DMS 273 treated with DMSO at 0.1 percent for 48 hours (cell line): ENCODE results near the gene COTL1.

Experiments used
- DNase-seq: peaks from one replicate; lab custom pipeline; 2025; lab: John Stamatoyannopoulos, UW

Gene COTL1

DNA sequence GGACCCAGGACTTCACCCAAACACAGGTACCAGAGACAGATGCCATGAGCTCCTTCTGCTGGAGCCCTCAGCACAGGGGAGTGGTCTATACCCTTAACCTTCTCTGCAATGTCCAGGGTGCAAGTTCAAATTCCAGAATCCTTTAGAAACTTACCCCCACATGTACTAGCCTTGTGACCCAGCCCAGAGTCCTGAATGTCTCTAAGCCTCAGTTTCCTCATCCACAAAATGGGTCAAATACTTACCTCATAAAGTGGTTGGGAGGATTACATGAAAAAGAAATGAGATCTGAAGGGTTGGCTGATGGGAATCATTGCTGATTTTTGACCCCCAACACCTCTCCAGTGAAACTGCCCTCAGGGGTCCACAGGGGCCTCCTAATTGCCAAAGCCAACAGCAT is 21.7 kb downstream of the COTL1 start:
- no peak for DNase-seq

DNA sequence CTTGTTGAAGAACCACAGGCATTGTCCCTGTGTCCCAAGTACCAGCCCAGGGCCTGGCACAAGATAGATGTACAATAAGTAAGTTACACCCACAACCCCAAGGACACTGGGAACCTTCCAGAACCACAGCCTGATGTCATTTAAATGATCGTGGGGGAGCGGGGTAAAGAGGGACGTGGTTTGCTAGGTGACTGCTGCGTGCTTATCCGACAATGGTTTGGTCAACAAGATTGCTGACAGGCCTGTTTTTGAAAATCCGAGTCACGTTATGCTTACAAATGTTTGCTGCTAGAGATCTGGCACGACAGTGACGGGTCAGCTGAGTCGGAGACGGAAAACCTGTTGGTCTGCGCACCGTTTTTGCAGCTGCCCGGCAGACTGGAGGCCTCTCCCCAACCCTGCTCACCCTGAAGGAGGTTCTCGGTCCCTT is 22.8 kb downstream of the COTL1 start:
- no peak for DNase-seq

DNA sequence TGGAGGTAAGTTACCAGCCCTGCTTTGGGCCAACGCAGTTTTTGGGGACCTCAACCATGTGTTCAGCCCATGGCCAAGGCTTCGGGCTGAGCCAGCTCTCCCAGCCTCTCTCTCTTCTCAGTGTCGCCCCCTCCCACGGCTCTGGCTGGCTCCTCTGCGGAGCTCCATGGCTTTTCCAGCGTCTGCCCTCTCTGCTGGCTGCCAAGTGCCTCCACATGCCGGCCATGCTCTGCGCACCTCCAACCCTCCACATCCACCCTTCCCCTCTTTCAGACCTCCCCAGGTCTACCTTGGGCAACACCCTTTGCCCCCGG is 23.2 kb downstream of the COTL1 start:
- no peak for DNase-seq

DNA sequence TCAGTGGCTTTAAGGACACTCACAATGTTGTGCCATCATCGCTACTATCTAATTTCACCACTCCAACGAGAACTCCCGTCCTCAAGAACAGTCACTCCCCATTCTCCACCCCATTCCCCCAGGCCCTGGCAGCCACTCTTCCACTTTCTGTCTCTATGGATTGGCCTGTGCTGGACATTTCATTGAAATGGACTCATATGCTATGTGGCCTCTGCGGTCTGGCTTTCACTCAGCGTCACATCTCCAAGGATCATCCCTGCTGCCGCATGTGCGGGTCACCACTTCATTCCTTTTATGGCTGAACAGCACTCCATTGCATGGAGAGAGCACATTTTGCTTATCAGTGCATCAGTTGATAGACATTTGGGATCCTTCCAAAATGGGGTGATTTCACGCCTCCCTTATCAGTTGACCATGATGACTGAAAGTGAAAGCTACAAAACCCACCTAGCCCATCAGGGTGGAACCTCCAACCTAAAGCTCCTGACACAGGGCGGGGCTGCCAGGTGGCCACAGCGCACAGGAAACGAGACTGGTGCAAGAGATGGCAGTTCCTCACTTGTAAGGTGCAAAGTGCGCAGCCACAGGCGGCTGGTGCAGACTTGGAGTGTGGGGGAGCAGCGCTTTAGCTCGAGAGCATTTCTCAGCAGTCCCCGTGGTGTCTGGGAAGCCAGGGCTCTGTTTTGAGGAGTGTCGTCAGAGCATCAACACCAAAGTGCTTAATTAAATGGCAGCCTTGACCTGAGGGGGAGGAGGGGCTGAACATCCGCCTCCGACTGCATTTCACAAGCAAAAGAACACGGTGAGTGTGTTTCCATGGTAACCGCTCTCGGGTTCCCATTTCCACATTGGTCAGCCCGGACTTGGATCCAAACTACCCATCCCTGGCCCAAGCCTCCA is 23.8 kb downstream of the COTL1 start:
- no peak for DNase-seq

DNA sequence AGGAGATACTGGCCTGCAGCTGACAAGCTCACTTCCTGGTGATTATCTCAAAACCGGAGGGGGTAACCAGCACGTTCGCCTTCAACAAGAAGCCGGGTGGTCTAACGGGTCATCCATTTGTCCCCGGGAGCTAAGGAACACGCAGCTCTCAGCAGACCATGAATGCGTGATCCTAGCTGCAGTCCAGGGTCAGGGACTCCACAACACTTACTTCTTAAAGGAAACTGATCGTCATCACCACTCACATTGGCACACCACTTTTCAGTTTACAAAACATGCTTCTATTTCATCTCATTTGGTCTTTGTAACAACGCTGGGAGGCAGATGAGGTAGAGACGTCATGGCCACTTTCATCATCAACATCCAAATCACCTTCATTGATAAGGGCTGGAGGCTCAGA is 25.2 kb downstream of the COTL1 start:
- DNase-seq, result no peak

DNA sequence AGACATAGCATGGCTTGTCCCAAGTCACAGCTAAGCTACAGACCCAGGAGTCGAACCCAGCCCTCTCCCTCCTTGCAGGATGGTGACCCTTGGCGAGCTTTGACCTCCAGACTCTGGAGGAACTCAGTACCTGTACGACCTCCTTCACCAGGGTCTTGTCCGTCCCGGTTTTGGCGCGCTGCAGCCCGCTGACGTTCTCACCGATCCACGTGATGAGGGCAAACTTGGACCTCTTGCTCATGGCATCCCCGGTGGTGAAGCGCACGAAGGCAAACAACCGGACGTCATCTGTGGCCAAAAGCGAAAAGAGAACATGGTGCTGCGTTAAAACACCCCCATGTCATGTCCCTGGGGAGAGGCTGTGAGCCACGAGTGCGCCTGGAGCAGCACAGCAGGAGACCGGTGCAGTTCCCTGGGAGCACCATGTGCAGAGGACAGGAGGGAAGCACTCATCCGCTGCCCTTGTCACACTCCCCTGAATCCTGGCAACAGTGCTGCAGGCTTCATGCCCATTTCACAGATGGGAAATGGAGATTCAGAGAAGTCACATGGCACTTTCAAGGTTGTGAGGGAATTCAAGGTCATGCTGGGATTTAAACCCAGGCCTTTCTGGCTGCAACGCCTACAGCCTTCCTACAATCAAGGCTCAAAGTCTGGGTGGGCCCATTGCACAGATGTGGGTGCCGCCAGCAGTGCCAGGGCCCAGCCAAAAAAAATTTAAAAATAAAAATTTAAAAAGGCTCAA is 27.7 kb downstream of the COTL1 start:
- no peak for DNase-seq

DNA sequence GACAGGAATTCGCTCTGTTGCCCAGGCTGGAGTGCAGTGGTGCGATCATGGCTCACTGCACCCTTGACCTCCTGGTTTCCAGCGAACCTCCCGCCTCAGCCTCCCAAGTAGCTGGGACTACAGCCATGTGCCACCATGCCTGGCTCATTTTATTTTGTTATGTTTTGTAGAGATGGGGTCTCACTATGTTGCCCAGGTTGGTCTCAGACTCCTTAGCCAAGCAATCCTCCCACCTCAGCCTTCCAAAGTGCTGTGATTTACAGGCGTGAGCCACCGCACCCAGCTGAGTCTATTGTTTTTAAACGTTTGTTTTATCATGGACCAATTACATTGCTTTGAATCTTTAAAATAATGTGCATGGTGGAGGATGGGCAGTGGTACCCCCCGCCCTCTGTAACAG is 28.9 kb downstream of the COTL1 start:
- no peak for DNase-seq

DNA sequence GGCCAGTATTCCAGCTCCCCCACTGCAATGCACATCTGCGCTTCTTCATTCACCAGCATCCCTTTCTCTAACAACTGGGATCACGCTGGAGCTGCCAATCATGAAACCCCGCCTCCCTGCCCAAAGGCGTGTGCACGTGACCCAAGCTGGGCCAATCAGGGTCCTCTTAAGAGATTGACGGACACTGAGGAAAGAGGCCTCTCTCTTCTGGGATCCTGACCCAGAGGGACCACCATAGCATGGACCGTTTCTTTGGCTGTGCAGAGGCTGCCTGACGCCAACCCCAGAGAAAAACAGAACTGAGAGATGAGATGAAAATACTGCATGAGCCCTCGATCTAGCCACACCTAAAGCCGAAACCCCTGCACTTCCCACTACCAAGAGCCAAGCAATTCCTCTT is 32.0 kb downstream of the COTL1 start:
- DNase-seq, result no peak

DNA sequence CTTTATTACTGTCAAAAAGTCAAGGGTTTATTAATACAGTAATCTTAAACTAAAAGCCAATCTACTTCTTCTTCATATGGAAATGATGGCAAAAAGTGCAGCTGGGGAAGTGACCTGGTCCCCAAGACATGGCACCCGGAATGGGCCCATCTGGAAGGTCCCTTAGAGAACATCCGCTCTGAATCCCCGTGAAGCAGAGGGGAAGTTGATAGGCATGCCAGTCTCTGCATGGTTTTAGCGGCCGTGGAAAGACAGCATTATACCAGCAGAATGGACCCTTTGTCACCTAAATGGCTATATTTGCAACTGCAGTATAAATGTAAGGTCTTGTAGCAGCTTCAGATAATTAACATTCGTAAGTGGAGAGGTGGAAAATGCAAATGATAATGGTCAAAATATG is 32.4 kb downstream of the COTL1 start:
- DNase-seq, result no peak

DNA sequence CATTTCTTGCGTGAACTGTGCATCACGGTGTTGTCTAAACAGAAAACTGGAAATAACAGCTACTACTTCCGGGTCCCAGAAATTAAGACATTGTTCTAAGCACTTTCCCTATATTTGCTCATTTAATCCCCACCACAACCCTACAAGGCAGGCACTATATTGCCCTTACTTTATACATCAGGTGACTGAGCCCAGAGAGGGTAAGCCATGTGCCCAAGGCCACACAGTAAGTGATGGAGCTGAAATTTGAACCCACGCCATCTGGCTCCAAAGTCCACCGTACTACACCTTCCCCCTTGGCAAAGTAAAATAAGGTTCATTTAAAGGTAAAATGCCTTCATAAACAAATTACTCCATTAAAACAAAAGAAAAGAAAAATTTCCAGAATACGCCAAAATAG is 33.2 kb downstream of the COTL1 start:
- DNase-seq, result no peak

DNA sequence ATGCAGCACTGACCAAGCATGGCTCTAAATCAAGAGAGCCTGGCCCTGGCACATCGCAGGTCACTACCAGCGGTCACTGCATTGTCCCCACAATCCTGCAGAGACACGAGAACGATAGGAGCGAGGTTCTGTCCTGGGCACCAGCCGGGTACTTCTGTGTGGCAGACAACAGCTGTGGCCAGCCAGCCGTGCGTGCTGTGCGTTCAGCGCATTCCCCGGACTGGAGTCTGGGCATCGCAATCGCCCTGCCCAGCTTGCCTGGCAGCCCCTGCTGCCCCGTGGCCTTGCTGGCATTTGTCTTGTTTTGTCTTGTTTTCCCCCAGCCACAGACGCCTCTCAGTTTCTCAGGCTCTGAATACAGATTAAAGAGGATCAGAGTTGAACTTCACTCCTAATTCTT is 33.9 kb downstream of the COTL1 start:
- no peak for DNase-seq

DNA sequence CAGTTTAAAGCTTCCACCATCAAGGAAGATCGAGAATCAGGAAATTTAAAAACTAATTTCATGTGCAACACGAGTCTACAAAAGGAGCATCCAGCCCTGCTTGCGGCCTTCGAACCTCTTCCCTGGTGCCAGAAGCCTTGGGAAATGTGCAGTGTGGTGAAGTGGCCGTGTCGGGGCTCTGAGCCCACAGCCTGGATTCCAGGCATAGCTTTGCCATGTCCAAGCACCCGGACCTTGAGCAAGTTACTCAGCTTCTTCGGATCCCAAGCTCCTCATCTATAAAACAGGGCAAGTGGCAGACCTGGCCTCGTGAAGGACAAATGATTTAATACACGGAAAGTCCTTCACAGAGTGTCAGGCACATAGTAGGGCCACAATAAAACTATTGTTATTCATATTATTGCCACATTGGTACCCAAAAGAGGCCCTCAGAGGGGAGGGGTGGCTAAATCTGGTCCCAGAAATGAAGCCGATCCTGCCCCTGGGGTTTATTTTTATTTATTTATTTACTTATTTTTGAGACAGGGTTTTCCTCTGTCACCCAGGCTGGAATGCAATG is 34.8 kb downstream of the COTL1 start:
- no peak for DNase-seq

DNA sequence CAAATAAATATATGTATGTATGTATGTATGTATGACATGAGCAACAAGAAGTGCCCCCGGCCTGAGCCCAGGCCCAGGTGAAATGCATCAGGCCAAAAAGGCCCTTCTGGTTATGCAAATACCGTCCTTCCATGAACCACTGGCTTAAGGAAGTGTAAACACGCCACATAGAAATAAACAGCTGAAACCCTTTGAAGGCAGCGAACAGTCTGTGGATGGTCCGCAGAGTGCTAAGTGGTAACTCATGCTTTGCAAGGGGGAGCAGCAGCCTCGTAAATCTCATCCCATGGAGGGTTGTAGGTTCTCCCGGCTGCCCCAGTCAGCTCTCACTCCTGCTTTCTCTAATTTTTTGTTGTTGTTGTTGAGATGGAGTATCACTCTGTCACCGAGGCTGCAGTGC is 36.7 kb downstream of the COTL1 start:
- no peak for DNase-seq

DNA sequence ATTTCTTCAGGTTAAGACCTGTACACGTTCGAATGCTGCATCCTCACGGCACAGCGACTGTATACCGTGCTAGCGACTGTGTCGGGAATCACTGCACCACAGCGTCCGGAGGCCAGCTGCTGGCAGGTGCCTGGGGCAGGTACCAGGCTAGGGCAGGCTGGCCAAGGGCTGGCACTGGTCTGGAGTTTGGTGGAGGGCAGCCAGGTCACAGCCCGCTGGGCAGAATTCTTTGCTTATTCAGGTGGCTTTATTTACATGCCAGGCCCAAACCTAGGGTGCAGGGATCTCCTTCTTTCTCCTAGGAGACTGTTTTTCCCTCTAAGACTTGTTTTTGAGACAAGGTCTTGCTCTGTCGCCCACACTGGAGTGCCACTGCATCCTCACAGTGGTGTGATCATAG is 37.9 kb downstream of the COTL1 start:
- DNase-seq, result no peak

DNA sequence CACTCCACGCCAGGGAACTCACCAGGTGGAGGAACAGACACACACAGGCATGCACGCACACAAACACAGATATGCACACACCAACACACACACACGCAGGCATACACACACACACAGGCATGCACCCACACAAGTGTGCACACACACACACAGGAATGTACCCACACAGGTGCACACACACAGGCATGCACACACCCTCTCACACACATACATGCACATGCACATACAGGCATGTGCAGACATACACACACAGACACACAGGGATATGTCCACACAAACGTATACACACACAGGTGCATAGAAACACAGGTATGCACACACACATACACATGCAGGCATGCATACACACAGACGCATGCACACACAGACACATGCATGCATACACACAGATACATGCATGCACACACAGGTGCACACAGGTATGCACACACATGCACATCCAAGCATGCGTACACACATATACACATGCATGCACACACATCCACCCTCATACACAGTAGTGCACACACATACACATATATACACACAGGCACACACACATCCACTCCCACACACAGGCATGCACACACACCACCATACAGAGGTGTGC is 39.2 kb downstream of the COTL1 start:
- DNase-seq, result no peak

DNA sequence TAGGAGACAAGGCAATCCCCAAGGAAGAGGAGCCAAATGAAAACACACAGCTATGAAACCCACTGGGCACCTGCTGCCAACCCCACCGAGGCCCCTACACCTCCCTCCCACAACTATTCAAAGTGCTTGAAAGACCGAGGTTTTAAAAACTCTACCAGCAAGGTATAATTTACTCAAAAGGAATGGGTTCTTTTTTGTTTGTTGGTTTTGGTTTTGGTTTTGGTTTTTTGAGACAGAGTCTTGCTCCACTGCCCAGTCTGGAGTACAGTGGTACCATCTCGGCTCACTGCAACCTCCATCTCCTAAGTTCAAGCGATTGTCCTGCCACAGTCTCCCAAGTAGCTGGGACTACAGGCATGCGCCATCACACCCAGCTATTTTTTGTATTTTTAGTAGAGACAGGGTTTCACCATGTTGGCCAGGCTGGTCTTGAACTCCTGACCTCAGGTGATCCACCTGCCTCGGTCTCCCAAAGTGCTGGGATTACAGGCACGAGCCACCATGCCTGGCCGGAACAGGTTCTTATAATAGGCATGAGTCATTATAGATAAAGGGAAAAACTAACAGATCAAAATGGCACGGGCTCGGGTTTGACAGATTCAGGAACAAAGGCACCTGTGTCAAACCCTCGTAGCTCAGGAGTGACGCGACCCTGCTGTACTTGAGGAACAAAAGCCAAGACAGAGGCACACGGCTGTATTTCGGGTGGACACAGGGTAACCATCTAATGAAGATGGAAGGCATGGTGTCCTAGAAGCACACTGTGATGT is 40.7 kb downstream of the COTL1 start:
- no peak for DNase-seq

DNA sequence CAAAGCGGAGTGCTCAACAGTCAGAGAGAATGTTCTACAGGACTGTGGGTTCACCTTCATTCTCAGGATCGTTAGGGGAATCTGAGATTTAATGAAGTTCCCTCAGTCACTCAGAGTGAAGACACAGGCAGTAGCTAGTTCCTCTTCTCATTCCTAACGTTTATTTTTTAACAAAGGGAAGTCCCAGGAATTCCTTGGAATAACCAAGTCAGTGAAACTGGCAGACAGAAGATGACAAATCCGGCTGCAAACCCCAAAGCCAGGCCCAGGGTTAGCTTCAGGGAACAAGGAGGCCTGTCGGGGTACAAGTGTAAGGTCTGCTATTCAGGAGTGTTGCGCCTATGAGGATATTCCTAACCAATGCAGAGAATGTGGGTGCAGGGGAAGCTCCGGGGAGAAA is 42.0 kb downstream of the COTL1 start:
- DNase-seq, result no peak

DNA sequence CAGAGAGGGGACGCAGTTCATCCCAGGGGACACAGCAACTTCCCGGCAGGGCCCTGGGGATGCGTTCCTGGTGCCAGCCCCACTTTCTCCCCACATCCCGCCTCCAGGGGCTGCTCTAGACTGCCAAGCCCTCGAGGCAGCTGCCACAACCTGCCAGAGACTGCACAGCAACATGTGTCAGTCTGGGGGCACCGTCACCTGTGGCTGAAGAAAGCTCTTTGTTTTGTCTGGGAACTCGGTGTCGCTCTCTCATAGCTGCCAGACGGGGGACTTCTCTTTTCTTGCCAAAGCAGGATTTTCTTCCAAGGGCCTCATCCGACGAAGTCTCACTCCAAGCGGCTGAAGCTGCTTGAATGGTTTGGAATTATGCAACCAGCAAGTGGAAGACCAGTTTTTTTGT is 43.7 kb downstream of the COTL1 start:
- DNase-seq, result no peak

DNA sequence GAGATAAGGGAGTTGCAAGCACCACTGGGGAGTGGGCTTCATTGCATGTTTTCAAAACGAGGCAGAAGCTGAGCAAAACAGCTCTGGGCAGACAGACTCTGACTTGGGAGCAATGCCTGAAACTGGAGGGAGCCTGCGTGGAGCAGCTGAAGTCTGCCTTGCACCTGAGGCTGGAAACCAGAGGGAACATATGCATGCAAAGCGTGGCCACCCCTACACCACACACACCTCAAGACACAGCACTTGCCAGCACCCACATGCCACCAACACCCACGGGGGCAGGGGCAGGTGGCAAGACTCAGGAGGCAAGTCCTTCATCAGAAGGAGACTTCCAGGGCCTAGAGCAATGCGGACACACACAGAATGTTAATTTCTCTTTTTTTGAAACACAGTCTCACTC is 45.8 kb downstream of the COTL1 start:
- DNase-seq, result no peak

DNA sequence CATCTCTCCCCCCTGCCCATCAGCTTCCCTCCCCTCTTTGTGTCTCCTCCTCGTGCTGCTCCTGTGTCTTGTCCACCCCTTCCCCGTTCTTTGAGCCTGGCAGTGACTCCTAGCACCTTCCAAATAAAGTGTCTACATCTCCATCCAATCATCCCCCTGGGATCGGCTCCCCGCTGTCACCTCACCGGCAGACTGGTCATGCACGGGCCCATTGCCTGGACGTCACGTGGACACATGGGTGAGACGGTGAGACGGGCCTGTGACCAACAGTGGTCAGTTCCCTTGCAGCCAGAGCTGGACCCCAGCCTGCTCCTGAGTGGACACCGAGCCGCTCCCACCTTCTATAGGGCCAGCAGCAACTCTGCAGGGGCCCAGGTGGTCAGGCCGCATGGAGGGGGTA is 46.4 kb downstream of the COTL1 start:
- no peak for DNase-seq

DNA sequence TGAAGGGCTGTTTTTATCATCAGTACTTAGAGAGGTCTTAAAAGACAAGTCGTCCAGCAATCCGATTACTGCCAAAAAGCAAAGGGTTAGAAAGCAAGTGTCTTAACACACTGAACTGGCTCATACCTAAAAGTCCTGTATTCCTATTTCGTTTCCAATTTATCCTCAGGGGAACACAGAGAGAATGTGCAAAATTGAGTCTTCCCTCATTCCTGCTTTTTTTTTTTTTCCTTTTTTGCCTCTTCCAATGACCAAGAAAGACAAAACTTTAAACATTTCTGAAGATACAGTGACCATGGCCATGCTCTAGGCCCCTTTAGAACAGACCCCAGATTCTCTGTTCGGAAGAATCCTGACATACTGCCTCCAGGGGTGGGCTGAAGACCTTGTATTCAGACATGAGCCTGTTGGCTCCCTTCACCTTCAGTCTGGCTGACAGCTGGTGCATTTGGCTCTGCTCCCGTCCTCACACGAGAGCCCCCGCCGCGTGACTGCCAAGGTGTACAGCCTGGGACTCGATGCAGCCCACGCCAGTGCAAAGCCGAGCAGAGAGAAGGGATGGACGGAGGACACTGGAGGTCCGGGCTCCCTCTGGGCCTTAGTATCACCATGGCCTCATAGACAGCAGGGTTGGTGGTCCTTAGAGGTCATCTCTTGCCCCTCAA is 47.0 kb downstream of the COTL1 start:
- no peak for DNase-seq
